D721Med (cell line): Measurements from ENCODE around the gene TTC16.

Experiments used
- DNase-seq: peaks from one replicate; pipeline ENCODE4 v3.0.0; 2011; ENCODE audit warnings: low spot score; ENCODE audit not compliant: insufficient read length
- FAIRE-seq: peaks from 2 replicates; lab custom pipeline; 2011; peaks lifted over from hg19 to GRCh38; lab: Jason Lieb, UNC
- TF ChIP-seq, protein P1 (sequence below): IDR thresholded peaks from 2 replicates; pipeline ENCODE4 v1.5.1; 2012; ENCODE audit warnings: mild to moderate bottlenecking, control low read depth; ENCODE audit not compliant: insufficient read depth; ENCODE audit errors: missing control alignments

TTC16 gene

GRCh38 chr9:127773981-127774380 lies 58.1 kb downstream of the TTC16 start:
- FAIRE-seq (no peak), DNase-seq (no peak)
- TF ChIP-seq, protein P1, sequence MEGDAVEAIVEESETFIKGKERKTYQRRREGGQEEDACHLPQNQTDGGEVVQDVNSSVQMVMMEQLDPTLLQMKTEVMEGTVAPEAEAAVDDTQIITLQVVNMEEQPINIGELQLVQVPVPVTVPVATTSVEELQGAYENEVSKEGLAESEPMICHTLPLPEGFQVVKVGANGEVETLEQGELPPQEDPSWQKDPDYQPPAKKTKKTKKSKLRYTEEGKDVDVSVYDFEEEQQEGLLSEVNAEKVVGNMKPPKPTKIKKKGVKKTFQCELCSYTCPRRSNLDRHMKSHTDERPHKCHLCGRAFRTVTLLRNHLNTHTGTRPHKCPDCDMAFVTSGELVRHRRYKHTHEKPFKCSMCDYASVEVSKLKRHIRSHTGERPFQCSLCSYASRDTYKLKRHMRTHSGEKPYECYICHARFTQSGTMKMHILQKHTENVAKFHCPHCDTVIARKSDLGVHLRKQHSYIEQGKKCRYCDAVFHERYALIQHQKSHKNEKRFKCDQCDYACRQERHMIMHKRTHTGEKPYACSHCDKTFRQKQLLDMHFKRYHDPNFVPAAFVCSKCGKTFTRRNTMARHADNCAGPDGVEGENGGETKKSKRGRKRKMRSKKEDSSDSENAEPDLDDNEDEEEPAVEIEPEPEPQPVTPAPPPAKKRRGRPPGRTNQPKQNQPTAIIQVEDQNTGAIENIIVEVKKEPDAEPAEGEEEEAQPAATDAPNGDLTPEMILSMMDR: no peak

GRCh38 chr9:127776195-127776923 lies 60.5 kb downstream of the TTC16 start:
- TF ChIP-seq, protein P1: no peak

DNA sequence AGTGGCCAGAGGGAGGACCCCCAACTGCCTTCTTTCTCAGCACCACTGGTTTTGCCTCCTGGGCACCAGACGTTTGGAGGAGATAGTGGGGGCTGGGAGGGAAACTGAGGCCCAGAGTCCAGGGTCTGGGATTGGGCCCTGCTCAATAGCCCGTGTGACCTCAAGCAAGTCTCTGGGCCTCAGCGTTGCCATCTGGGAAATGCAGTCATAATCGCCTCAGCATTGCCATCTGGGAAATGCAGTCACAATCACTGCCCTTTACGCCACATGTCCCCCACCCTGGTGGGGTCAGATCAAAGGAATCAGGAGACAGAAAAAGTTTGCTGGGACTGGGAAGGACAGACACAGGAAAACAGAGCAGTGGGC lies 61.0 kb downstream of the TTC16 start:
- TF ChIP-seq, protein P1: no peak
- DNase-seq (no peak), FAIRE-seq (no peak)

More at GRCh38 chr9:127776195-127776923, 60.5 kb downstream of the TTC16 start:
- no peak for FAIRE-seq
- DNase-seq: no peak

DNA sequence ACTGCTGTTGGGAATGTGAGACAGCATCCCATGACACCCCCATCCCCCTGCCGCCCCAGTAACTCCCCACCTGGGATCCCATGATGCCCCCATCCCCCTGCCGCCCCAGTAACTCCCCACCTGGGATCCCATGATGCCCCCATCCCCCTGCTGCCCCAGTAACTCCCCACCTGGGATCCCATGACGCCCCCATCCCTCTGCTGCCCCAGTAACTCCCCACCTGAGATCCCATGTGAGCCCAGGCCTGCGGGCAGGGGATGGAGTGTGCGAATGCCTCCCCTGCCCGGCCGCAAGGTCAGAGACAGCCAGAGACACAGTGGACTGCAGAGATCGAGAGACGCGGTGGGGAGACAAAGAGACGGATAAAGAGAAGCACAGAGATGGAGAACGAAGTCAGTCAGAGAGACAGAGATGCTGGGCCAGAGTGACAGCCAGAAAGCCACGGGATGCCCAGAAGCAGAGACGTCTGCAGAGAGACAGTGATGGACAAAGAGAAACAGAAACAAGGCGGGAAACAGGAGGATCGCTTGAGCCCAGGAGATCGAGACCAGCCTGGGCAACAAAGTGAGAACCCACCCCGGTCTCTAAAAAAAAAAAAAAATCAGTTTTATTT lies 61.6 kb downstream of the TTC16 start:
- TF ChIP-seq, protein P1: no peak
- FAIRE-seq (no peak), DNase-seq (no peak)

DNA sequence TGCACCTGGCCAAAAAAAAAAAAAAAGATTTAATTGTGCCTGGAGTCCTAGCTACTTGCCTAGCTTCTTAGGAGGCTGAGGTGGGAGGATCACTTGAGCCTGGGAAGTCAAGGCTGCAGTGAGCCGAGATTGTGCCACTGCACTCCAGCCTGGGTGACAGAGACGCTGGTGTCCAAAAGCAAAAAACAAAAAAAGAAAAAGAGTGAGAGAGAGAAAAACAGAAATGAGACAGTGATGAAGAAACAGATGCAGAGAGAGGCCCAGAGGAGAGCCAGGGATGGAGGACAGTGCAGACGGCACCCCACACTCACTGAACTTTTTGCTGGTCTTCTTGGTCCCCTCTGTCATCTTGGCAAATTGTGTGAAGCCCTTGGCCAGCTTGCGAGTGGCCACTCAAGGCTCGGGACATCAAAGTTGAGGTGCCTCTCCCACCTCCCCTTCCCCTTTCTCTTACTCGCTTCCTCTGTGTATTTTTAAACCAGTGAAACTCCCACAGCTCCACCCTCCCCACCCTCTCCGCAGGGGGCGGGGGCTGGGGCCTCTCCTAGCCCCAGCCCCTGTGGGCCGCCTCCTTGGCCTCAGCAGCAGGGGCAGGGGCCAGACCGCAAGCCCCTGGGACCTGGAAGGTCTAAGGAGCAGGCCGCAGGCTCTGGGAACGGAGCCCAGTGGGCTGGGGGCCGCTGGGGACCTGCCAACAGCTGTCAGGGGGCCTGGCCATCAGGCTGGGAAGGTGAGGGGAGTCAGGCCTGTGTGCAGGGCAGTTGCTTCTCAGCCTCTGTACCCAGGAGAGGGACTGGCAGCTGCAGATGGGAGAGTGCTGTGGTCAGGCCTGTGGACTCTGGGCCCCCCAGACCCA lies 62.6 kb downstream of the TTC16 start, which contains the start of gene SH2D3C:
Gene SH2D3C, minus strand, starts transcription at position 387 of the 856 bp plus-strand sequence. Its CDS starts 39 bp downstream, at position 348.
- TF ChIP-seq, protein P1: no peak
- FAIRE-seq: no peak
- DNase-seq: no peak

- TF ChIP-seq, protein P1: no peak
- no peak for DNase-seq
- FAIRE-seq: no peak
Measured at GRCh38 chr9:127779136-127779981, 63.5 kb downstream of the TTC16 start.
